HG02759 (cell line): ENCODE measurements around the gene MAN2A2.

Experiments used
- ATAC-seq: cut with Tn5 transposase; IDR thresholded peaks from one replicate; pipeline ENCODE4 v1.9.1; 2021; ENCODE audit warnings: mild to moderate bottlenecking, moderate library complexity; ENCODE audit not compliant: unreplicated experiment

Gene MAN2A2

DNA sequence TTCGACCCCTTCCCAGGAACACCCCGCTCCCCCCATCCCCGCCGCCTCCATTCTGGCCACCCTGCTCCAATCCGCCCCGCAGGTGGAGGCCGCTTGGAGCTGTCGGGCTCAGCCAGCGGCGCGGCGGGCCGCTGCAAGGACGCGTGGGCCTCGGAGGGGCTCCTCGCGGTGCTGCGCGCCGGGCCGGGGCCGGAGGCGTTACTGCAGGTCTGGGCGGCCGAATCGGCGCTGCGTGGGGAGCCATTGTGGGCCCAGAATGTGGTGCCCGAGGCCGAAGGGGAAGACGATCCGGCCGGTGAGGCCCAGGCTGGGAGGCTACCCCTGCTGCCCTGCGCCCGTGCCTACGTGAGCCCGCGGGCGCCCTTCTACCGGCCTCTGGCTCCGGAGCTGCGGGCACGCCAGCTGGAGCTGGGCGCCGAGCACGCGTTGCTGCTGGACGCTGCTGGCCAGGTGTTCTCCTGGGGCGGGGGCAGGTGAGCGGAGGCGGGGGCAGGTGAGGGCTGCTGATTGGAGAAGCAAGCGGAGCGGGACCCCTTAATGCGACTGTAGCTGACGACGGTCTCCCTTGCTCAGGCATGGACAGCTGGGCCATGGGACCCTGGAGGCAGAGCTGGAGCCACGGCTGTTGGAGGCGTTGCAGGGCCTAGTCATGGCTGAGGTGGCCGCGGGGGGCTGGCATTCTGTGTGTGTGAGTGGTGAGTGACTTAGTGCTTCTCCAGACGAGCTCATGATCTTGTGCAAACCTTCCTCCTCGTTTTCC is 54.1 kb downstream of the MAN2A2 start:
- no peak for ATAC-seq

DNA sequence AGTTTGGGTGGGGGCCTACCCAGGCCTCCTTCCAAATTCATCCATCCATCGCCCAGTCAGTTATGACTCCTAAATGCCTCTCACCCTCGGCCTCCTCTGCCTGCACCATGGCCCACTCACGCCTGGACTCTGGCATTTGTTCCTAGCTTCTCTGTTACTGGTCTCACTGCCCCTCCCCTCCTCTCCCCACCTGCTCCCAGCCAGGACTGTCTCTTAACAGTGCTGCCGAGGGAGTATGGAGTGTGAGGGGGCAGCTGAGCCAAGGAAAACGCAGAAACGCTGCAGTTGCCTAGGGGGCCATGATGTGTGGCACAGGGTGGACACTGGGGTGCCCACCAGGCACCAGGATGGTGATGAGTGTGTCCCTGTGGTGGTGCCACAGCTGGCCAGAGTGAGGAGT is 54.7 kb downstream of the MAN2A2 start:
- no peak for ATAC-seq

DNA sequence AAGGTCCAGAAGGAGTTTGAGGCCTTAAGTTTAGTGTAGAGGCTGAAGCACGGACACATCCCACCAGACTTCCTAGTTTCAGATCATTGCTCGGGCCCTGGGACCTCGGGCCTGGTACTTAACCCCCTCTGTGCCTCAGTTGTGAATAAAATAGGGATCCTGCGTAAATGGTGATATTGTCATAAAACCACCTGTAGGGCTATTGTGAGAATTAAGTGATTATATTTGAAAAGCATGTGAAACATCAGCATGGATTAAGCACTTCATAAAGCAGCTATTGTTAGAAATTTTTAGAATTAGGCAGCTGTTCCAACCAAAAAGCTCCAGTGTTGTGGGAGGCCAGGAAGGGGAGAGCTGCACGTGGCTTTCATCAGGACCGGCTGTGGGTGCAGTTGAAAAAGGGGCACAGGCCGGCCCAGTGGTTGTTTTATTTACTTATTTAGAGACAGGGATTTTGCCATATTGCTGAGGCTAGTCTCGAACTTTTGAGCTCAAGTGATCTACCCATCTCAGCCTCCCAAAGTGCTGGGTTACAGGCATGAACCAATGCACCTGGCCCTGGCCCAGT is 56.0 kb downstream of the MAN2A2 start:
- ATAC-seq = no peak

DNA sequence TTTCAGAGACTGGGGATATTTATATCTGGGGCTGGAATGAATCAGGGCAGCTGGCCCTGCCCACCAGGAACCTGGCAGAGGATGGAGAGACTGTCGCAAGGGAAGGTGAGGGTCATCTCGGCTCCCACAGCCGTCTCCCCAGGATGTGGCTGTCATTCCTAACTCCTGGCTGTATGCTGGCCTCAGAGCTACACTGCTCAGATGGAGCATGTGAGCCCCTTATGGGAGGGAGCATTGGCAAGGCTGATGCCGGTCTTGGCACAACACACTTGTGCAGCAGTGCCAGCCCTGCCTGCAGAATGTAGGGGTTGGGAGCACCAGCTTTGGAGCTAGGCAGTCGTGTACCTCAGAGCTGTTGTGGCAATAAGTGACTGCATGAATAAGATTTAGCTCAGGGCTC is 56.8 kb downstream of the MAN2A2 start:
- no peak for ATAC-seq

DNA sequence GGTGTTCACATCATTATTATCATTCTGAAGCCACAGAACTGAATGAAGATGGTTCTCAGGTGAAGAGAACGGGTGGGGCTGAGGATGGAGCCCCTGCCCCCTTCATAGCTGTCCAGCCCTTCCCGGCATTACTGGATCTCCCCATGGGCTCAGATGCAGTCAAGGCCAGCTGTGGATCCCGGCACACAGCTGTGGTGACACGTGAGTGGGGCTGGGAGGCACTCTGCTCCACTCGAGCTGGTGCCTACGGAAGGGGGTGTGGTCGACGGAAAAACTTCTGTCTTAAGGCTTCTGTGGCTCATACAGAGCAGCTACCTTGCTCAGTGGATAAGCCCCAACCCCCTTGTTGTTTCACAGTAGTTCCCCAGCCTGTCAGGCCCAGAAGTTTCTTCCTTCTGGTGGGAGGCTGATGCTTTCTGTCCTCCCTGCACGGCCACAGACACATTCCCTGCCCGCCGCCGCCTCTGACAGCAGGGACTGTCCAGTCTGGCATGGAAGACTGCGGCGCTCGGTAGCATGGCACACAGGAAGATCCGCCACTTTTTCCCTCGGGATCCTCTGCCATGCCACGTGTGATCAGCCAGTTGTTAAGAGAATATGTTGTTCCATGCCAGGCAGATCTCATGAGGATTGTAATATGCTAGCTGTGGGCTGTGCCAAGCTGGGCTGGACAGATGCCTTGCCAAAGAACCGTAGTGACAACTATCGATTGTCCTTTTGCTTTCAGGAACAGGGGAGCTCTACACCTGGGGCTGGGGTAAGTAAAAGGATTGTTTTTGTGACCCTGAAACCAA is 57.4 kb downstream of the MAN2A2 start:
- no peak for ATAC-seq

DNA sequence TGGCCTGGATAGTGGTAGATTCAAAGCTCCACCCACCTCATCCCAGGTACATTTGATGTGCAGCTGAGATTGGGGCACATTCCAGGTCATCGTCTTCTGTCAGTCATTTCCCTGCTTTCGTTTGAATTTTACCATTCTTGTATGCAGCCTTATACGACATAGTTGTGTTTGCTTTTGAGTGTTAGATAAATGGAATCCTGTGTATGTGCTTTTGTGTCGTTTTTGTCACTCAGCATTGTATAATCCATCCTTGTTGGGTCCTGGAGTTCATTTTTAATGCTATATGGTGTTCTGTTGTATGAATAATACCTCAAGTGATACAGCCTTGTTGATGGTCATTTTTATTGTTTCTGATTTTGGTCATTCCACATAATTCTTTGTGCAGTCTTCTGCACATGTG is 58.9 kb downstream of the MAN2A2 start:
- no peak for ATAC-seq

DNA sequence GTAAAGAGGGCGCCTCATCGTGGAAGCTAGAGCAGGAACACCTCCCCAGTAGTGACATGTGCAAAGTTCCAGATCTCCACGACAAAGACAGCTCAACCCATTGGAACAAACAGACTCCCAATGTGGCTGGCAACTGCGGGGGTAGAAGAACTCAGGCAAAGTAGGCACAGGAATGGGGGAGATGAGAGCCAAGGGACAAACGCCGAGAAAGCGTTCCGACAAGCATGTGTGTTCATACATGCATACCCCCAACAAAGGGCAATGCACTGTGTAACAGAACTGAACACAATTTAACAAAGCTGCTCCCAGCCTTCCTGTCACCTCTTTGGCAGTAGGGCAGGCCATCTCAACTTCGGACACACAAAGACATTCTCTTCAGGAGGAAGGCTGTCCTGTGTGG is 63.2 kb downstream of the MAN2A2 start:
- ATAC-seq = no peak

DNA sequence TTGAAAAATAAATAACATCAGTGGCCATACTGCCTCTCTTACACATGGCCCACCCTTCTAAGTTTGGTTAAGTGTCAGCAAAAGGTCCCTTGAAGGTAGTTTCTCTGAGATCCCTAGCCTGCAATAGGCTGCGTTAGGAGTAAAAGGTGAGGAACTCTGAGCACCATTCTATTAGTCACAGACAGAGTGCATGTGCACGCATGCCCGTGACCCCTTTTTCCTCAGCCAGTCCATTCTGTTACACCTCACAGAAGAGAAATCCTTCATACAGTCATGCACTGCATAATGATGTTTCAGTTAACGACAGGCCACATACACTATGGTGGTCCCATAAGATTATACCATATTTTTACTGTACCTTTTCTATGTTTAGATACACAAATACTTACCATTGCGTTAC is 64.1 kb downstream of the MAN2A2 start:
- no peak for ATAC-seq

DNA sequence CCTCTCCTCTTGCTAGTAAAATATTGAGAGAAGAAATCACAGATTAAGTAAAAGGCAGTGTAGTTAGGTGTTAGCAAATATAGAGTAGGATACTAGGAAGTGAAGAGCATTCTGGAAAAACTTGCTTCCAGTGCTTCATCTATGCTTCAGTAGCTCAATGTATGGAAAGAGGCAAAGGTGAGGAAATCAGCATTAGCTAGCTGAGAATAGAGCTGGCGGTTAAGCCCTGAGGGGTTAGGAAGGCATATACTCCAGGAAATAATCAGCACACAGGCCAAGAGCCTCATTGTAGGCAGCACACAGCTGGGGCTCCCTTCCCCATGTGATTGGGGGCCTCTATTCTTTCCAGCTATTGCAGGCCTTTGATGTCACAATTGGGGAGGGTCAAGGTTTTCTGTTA is 65.3 kb downstream of the MAN2A2 start:
- ATAC-seq = no peak

DNA sequence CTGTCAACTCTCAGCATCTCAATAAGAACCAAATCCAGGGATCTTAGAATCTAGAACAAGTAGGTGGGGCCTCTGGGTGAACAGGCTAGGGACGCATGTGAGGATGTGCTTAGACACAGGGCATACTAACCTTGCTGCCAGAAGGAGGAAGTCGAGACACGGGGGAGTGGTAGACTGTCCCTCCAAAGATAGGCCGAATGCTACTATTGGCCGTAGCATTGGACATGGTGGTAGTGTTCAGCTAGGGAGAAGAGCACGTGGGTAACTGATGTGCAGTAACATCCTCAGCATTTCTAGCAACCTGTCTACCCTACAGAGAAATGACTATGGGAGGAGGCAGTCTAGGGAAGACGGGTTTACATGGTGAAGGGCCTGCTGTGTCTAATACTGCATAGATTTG is 67.2 kb downstream of the MAN2A2 start:
- ATAC-seq = no peak

DNA sequence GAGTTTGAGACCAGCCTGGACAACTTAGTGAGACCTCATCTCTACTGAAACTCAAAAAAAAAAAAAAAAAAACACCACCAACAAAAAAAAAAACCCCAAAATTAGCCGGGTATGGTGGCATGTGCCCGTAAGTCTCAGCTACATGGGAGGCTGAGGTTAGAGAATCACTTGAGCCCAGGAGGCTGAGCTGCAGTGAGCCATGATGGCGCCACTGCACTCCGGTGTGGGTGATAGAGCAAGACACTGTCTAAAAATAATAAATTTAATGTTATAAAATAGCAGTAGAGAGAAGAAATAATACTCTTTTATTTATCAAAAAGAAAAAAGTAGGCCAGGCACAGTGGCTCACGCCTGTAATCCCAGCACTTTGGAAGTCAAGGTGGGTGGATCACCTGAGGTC is 69.0 kb downstream of the MAN2A2 start:
- no peak for ATAC-seq
